Muscle layer of colon (tissue), 2 donors: ENCODE results near the gene OR52B2.

Experiments
- H3K27ac ChIP-seq: one replicate; pipeline ENCODE4 v1.7.0; 2013; ENCODE audit warnings: low read depth, mild to moderate bottlenecking, low read length, moderate library complexity
- H3K27me3 ChIP-seq, 2 donors: one replicate each; pipeline ENCODE4 v1.7.0; 2013; ENCODE audit warnings: low read length in 2 of 2, mild to moderate bottlenecking in 2 of 2; ENCODE audit not compliant: insufficient read depth in 2 of 2, control insufficient read depth in 1 of 2
- H3K36me3 ChIP-seq: one replicate; pipeline ENCODE4 v1.7.0; 2013; ENCODE audit warnings: mild to moderate bottlenecking, low read length; ENCODE audit not compliant: insufficient read depth
- H3K4me1 ChIP-seq: one replicate; pipeline ENCODE4 v1.7.0; 2013; ENCODE audit warnings: mild to moderate bottlenecking, low read length; ENCODE audit not compliant: insufficient read depth
- H3K4me3 ChIP-seq, 2 donors: one replicate each; pipeline ENCODE4 v1.7.0; 2013; ENCODE audit warnings: low read length in 2 of 2, low read depth in 1 of 2, mild to moderate bottlenecking in 1 of 2, moderate library complexity in 1 of 2
- H3K9ac ChIP-seq: one replicate; pipeline ENCODE4 v1.7.0; 2013; ENCODE audit warnings: low read length
- H3K9me3 ChIP-seq: one replicate; pipeline ENCODE4 v1.7.0; 2013; ENCODE audit warnings: mild to moderate bottlenecking, low read length
- donor health status: abdominal sarcoma.
- donor health status: Adenocarcinoma of cecum.

The OR52B2 gene

GRCh38 chr11:6170226-6170625 is at the start of gene OR52B2:
Gene OR52B2, minus strand, starts transcription at chr11:6170326. Its CDS starts 0 bp downstream, at chr11:6170326.
- H3K9ac ChIP-seq, result no peak within 1 kb of the TSS
- no peaks in the 10 kb centered on the region for H3K36me3 ChIP-seq
- no peak within 1 kb of the TSS for H3K27ac ChIP-seq
- H3K4me3 ChIP-seq, result no peak within 1 kb of the TSS
- no peaks in the 10 kb centered on the region for H3K9me3 ChIP-seq
- H3K4me1 ChIP-seq, result no peaks in the 10 kb centered on the region
- H3K27me3 ChIP-seq, result no peaks in the 10 kb centered on the region

GRCh38 chr11:6219359-6219758 is 49.2 kb upstream of the OR52B2 start:
- Histone ChIP-seq H3K9ac (no peak overlapping the region), H3K36me3 (peaks cover 81% of the 10 kb centered on the region), H3K27ac (no peak overlapping the region), H3K27me3 (no peaks in the 10 kb centered on the region), H3K9me3 (no peaks in the 10 kb centered on the region), H3K4me3 (no peak overlapping the region), H3K4me1 (peaks cover 7% of the 10 kb centered on the region)

- Histone ChIP-seq H3K4me3 (no peak overlapping the region), H3K4me1 (peaks cover 7% of the 10 kb centered on the region), H3K9ac (no peak overlapping the region), H3K9me3 (no peaks in the 10 kb centered on the region), H3K27ac (no peak overlapping the region), H3K27me3 (no peaks in the 10 kb centered on the region), H3K36me3 (peaks cover 73% of the 10 kb centered on the region)
These were observed 47.6 kb upstream of the OR52B2 start for GRCh38 chr11:6217722-6218121.

- H3K4me3 ChIP-seq, result no peak overlapping the region
- H3K9me3 ChIP-seq, result no peaks in the 10 kb centered on the region
- no peak overlapping the region for H3K9ac ChIP-seq
- no peaks in the 10 kb centered on the region for H3K27me3 ChIP-seq
- H3K27ac ChIP-seq, result no peak overlapping the region
- peaks cover 72% of the 10 kb centered on the region for H3K36me3 ChIP-seq
- H3K4me1 ChIP-seq, result peaks cover 7% of the 10 kb centered on the region
These were observed 46.4 kb upstream of the OR52B2 start for GRCh38 chr11:6216501-6216900.

GRCh38 chr11:6214530-6214929 is 44.4 kb upstream of the OR52B2 start:
- H3K4me1 ChIP-seq, result peaks cover 6% of the 10 kb centered on the region
- no peaks in the 10 kb centered on the region for H3K27me3 ChIP-seq
- no peaks in the 10 kb centered on the region for H3K9me3 ChIP-seq
- no peak overlapping the region for H3K9ac ChIP-seq
- no peak overlapping the region for H3K27ac ChIP-seq
- H3K4me3 ChIP-seq, result no peak overlapping the region
- H3K36me3 ChIP-seq, result peaks cover 70% of the 10 kb centered on the region

GRCh38 chr11:6210274-6210955 is 40.3 kb upstream of the OR52B2 start:
- H3K9me3 ChIP-seq, result no peaks in the 10 kb centered on the region
- H3K4me3 ChIP-seq, result no peak overlapping the region
- no peaks in the 10 kb centered on the region for H3K27me3 ChIP-seq
- no peak overlapping the region for H3K9ac ChIP-seq
- no peak overlapping the region for H3K27ac ChIP-seq
- peaks cover 53% of the 10 kb centered on the region for H3K36me3 ChIP-seq
- H3K4me1 ChIP-seq, result peaks cover 10% of the 10 kb centered on the region

- H3K27ac ChIP-seq, result no peak overlapping the region
- no peaks in the 10 kb centered on the region for H3K27me3 ChIP-seq
- no peak overlapping the region for H3K9ac ChIP-seq
- H3K4me3 ChIP-seq, result no peak overlapping the region
- H3K36me3 ChIP-seq, result peaks cover 51% of the 10 kb centered on the region
- peaks cover 10% of the 10 kb centered on the region for H3K4me1 ChIP-seq
- no peaks in the 10 kb centered on the region for H3K9me3 ChIP-seq
These were observed 39.7 kb upstream of the OR52B2 start for GRCh38 chr11:6209801-6210200.

GRCh38 chr11:6206456-6207180 is 36.5 kb upstream of the OR52B2 start:
- Histone ChIP-seq H3K4me1 (peaks cover 10% of the 10 kb centered on the region), H3K4me3 (no peak overlapping the region), H3K27me3 (no peaks in the 10 kb centered on the region), H3K36me3 (peaks cover 30% of the 10 kb centered on the region), H3K9me3 (no peaks in the 10 kb centered on the region), H3K27ac (peak overlapping the region; percentile 44), H3K9ac (no peak overlapping the region)

- no peak within 1 kb of the TSS for H3K4me3 ChIP-seq
- H3K4me1 ChIP-seq, result peaks cover 10% of the 10 kb centered on the region
- no peak within 1 kb of the TSS for H3K9ac ChIP-seq
- peaks cover 18% of the 10 kb centered on the region for H3K36me3 ChIP-seq
- H3K27me3 ChIP-seq, result no peaks in the 10 kb centered on the region
- H3K9me3 ChIP-seq, result no peaks in the 10 kb centered on the region
- H3K27ac ChIP-seq, result peak within 1 kb of the TSS; percentile 44
These were observed 35.2 kb upstream of the OR52B2 start, which contains the start of gene C11orf42 for GRCh38 chr11:6205366-6205765. Gene C11orf42, plus strand, starts transcription at chr11:6205557. Its CDS starts 59 bp downstream, at chr11:6205616.

GRCh38 chr11:6204706-6205105 is 34.6 kb upstream of the OR52B2 start:
- Histone ChIP-seq H3K9me3 (no peaks in the 10 kb centered on the region), H3K9ac (no peak overlapping the region), H3K4me1 (peaks cover 10% of the 10 kb centered on the region), H3K4me3 (no peak overlapping the region), H3K27me3 (no peaks in the 10 kb centered on the region), H3K27ac (no peak overlapping the region), H3K36me3 (peaks cover 14% of the 10 kb centered on the region)

GRCh38 chr11:6203327-6203726 is 33.2 kb upstream of the OR52B2 start:
- Histone ChIP-seq H3K4me3 (no peak overlapping the region), H3K9me3 (no peaks in the 10 kb centered on the region), H3K9ac (no peak overlapping the region), H3K27ac (no peak overlapping the region), H3K27me3 (no peaks in the 10 kb centered on the region), H3K36me3 (peaks cover 14% of the 10 kb centered on the region), H3K4me1 (peaks cover 10% of the 10 kb centered on the region)
